HL-60 (cell line): ENCODE measurements around the gene LSG1.

Source experiments
- DNase-seq, 2 experiments: peaks; one replicate each; pipeline ENCODE4 v3.0.0-alpha.2; 2010 to 2020; ENCODE audit warnings: low read depth in 1 of 2, low spot score in 1 of 2
- H3K27ac ChIP-seq: fragments of 250-450 bp; sonication (Bioruptor Pico); replicated peaks from 2 replicates; pipeline ENCODE4 v1.5.1; 2020; ENCODE audit warnings: mild to moderate bottlenecking, moderate library complexity
- H3K27me3 ChIP-seq: fragments of 250-450 bp; sonication (Bioruptor Pico); 2 replicates; pipeline ENCODE4 v1.5.1; 2021; ENCODE audit warnings: mild to moderate bottlenecking, moderate library complexity; ENCODE audit not compliant: insufficient read depth, poor library complexity, severe bottlenecking
- H3K4me3 ChIP-seq: replicated peaks from 2 replicates; pipeline ENCODE4 v1.5.1; 2011; ENCODE audit warnings: mild to moderate bottlenecking, control low read depth, low read length; ENCODE audit not compliant: insufficient read depth
- CTCF ChIP-seq: IDR thresholded peaks from one replicate; pipeline ENCODE4 v1.5.1; 2011; ENCODE audit warnings: low read length, control low read depth, inconsistent platforms; ENCODE audit not compliant: insufficient read depth
- GABPA ChIP-seq: IDR thresholded peaks from 2 replicates; pipeline ENCODE4 v1.6.1; 2012; ENCODE audit warnings: low read depth
- POLR2AphosphoS5 ChIP-seq: IDR thresholded peaks from 2 replicates; pipeline ENCODE4 v1.6.1; 2012; ENCODE audit warnings: low read depth
- SPI1 ChIP-seq: IDR thresholded peaks from 2 replicates; pipeline ENCODE4 v1.6.1; 2012; ENCODE audit warnings: low read depth, mild to moderate bottlenecking, borderline replicate concordance
- TF ChIP-seq, protein P1 (sequence below): IDR thresholded peaks from 2 replicates; pipeline ENCODE4 v1.6.1; 2012; ENCODE audit warnings: low read depth; ENCODE audit not compliant: insufficient replicate concordance

Gene LSG1

GRCh38 chr3:194620196-194620595 lies 51.8 kb downstream of the LSG1 start:
- TF ChIP-seq GABPA: no peak
- TF ChIP-seq POLR2AphosphoS5: no peak
- TF ChIP-seq, protein P1, sequence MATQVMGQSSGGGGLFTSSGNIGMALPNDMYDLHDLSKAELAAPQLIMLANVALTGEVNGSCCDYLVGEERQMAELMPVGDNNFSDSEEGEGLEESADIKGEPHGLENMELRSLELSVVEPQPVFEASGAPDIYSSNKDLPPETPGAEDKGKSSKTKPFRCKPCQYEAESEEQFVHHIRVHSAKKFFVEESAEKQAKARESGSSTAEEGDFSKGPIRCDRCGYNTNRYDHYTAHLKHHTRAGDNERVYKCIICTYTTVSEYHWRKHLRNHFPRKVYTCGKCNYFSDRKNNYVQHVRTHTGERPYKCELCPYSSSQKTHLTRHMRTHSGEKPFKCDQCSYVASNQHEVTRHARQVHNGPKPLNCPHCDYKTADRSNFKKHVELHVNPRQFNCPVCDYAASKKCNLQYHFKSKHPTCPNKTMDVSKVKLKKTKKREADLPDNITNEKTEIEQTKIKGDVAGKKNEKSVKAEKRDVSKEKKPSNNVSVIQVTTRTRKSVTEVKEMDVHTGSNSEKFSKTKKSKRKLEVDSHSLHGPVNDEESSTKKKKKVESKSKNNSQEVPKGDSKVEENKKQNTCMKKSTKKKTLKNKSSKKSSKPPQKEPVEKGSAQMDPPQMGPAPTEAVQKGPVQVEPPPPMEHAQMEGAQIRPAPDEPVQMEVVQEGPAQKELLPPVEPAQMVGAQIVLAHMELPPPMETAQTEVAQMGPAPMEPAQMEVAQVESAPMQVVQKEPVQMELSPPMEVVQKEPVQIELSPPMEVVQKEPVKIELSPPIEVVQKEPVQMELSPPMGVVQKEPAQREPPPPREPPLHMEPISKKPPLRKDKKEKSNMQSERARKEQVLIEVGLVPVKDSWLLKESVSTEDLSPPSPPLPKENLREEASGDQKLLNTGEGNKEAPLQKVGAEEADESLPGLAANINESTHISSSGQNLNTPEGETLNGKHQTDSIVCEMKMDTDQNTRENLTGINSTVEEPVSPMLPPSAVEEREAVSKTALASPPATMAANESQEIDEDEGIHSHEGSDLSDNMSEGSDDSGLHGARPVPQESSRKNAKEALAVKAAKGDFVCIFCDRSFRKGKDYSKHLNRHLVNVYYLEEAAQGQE: no peak
- no peak for TF ChIP-seq CTCF
- TF ChIP-seq SPI1: no peak
- Histone ChIP-seq H3K27ac (no peak overlapping the region), H3K27me3 (no peaks in the 10 kb centered on the region), H3K4me3 (no peak overlapping the region)
- peak in 1 of 2 experiments; percentile 40 for DNase-seq

DNA sequence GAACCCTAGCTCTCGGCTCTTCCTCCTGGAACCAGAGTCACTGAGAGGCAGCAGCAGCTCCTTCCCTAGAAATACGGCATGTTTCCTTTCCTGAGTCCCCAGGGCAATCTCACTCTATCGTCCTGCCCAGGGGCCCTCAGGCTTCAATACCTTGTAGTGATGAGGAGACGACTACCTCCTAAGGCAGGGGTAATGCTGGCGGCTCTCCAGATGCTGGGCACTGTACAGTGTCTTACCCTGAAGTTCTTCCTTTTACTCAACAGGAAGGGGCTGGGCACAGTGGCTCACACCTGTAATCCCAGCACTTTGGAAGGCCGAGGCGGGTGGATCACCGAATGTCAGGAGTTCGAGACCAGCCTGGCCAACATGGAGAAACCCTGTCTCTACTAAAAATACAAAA lies 52.2 kb downstream of the LSG1 start:
- H3K27ac ChIP-seq: no peak overlapping the region
- DNase-seq: no peak

GRCh38 chr3:194618858-194619608 lies 53.0 kb downstream of the LSG1 start:
- Histone ChIP-seq H3K27ac (no peak overlapping the region), H3K4me3 (no peak overlapping the region), H3K27me3 (no peaks in the 10 kb centered on the region)
- TF ChIP-seq GABPA (no peak), SPI1 (no peak), POLR2AphosphoS5 (no peak), CTCF (no peak)
- TF ChIP-seq, protein P1: no peak
- DNase-seq: no peak

More for the DNA sequence above, 52.2 kb downstream of the LSG1 start:
- TF ChIP-seq SPI1 (no peak), GABPA (no peak), CTCF (no peak), POLR2AphosphoS5 (no peak)
- TF ChIP-seq, protein P1: no peak
- Histone ChIP-seq H3K27me3 (no peaks in the 10 kb centered on the region), H3K4me3 (no peak overlapping the region)
